ENCODE measurements around the gene CMIP.

DNA sequence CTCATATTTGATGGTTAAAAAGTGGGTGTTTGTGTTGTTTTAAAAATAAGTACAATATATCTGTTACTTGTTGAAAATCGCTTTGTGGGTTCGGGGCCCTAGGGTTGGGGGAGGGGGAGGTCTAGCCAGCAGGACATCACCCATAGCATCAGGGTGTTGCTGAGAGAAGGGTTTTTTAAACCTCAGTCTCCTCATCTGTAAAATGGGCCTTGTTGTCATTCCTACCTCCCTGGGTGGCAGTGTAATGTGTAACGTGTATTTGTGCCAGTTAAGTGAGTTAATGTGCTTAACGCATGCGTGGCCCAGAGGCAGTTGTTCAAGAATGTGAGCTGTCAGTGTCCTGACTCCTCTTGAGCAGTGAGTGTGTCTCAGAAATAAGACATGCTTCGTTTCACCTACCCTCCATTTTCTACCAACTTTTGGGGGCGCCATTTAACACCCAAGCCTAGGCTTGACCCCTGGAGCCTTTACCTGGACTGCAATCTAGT lies 129.0 kb downstream of the CMIP start:
- no peak for TF ChIP-seq ARNT (IDR thresholded peaks at IDR 0.05)
- TF ChIP-seq, protein P1, sequence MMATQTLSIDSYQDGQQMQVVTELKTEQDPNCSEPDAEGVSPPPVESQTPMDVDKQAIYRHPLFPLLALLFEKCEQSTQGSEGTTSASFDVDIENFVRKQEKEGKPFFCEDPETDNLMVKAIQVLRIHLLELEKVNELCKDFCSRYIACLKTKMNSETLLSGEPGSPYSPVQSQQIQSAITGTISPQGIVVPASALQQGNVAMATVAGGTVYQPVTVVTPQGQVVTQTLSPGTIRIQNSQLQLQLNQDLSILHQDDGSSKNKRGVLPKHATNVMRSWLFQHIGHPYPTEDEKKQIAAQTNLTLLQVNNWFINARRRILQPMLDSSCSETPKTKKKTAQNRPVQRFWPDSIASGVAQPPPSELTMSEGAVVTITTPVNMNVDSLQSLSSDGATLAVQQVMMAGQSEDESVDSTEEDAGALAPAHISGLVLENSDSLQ (IDR thresholded peaks at IDR 0.05) = no peak
- TF ChIP-seq CTBP1 (IDR thresholded peaks at IDR 0.05; ENCODE audit: borderline replicate concordance) = no peak
- no peak for TF ChIP-seq SUZ12 (IDR thresholded peaks at IDR 0.05)
- no peak for TF ChIP-seq SP1 (IDR thresholded peaks at IDR 0.05)
- TF ChIP-seq BHLHE40 (IDR thresholded peaks at IDR 0.05; ENCODE audit: borderline replicate concordance) = no peak
- no peak for TF ChIP-seq FOXK2 (IDR thresholded peaks at IDR 0.05)
- TF ChIP-seq TARDBP (IDR thresholded peaks at IDR 0.05) = no peak
- TF ChIP-seq FOXA1 (IDR thresholded peaks at IDR 0.05) = no peak
- no peak for TF ChIP-seq HDGF (IDR thresholded peaks at IDR 0.05; ENCODE audit: borderline replicate concordance)
- TF ChIP-seq FOXM1 (IDR thresholded peaks at IDR 0.05; ENCODE audit: borderline replicate concordance) = no peak
